GM19397 (cell line): ENCODE results near the gene PCCB.
"Not testable (repeated sequence)": the region's sequence is repeated elsewhere in the genome, so short reads cannot be mapped to it uniquely, and the experiment has no call there.

Experiments used
- ATAC-seq: cut with Tn5 transposase; IDR thresholded peaks from one replicate; pipeline ENCODE4 v1.9.1; 2021; ENCODE audit warnings: mild to moderate bottlenecking, moderate library complexity; ENCODE audit not compliant: unreplicated experiment

The PCCB gene

GRCh38 chr3:136261826-136262225 lies 11.7 kb downstream of the PCCB start:
- ATAC-seq: no peak

GRCh38 chr3:136262559-136262958 lies 12.4 kb downstream of the PCCB start:
- no peak for ATAC-seq

- no peak for ATAC-seq
Measured at GRCh38 chr3:136263251-136263650, 13.1 kb downstream of the PCCB start.

- not testable (repeated sequence) for ATAC-seq
Measured at GRCh38 chr3:136266468-136267125, 16.5 kb downstream of the PCCB start.

- ATAC-seq: no peak
Measured at GRCh38 chr3:136267235-136267634, 17.1 kb downstream of the PCCB start.

- ATAC-seq: no peak
Measured at GRCh38 chr3:136270179-136270578, 20.0 kb downstream of the PCCB start.

GRCh38 chr3:136271626-136272025 lies 21.5 kb downstream of the PCCB start:
- ATAC-seq: not testable (repeated sequence)

GRCh38 chr3:136276049-136276755 lies 26.1 kb downstream of the PCCB start:
- ATAC-seq: no peak

GRCh38 chr3:136277115-136277514 lies 27.0 kb downstream of the PCCB start:
- no peak for ATAC-seq

GRCh38 chr3:136277634-136278033 lies 27.5 kb downstream of the PCCB start:
- no peak for ATAC-seq

- ATAC-seq: no peak
Measured at GRCh38 chr3:136279092-136279491, 29.0 kb downstream of the PCCB start.

GRCh38 chr3:136280961-136281360 lies 30.8 kb downstream of the PCCB start:
- ATAC-seq: no peak

- ATAC-seq: no peak
Measured at GRCh38 chr3:136281966-136282520, 31.9 kb downstream of the PCCB start.

GRCh38 chr3:136283627-136284026 lies 33.5 kb downstream of the PCCB start:
- ATAC-seq: no peak

GRCh38 chr3:136291302-136291701 lies 41.2 kb downstream of the PCCB start:
- no peak for ATAC-seq

- ATAC-seq: no peak
Measured at GRCh38 chr3:136292500-136292899, 42.4 kb downstream of the PCCB start.

- no peak for ATAC-seq
Measured at GRCh38 chr3:136293279-136293678, 43.1 kb downstream of the PCCB start.

GRCh38 chr3:136294176-136294575 lies 44.0 kb downstream of the PCCB start:
- ATAC-seq: no peak

- ATAC-seq: no peak
Measured at GRCh38 chr3:136296960-136297359, 46.8 kb downstream of the PCCB start.

GRCh38 chr3:136297826-136298225 lies 47.7 kb downstream of the PCCB start:
- ATAC-seq: no peak

- no peak for ATAC-seq
Measured at GRCh38 chr3:136300444-136300843, 50.3 kb downstream of the PCCB start.

- no peak for ATAC-seq
Measured at GRCh38 chr3:136305879-136306278, 55.7 kb downstream of the PCCB start.
